IMR-90 (cell line): Measurements from ENCODE around the gene BMPER.

ENCODE experiments used
- BHLHE40 ChIP-seq: fragments of 150-350 bp; IDR thresholded peaks from 2 replicates; pipeline ENCODE4 v1.6.1; 2016; ENCODE audit warnings: mild to moderate bottlenecking, low read depth, low read length
- CEBPB ChIP-seq: IDR thresholded peaks from 2 replicates; pipeline ENCODE4 v1.6.1; 2012; ENCODE audit warnings: low read depth, low read length, improper control_type of control experiment
- CHD1 ChIP-seq: IDR thresholded peaks from 2 replicates; pipeline ENCODE4 v1.6.1; 2012; ENCODE audit warnings: low read depth, low read length, improper control_type of control experiment
- MAFK ChIP-seq: IDR thresholded peaks from 2 replicates; pipeline ENCODE4 v1.6.1; 2012; ENCODE audit warnings: low read depth, low read length, improper control_type of control experiment
- MAZ ChIP-seq: IDR thresholded peaks from 2 replicates; pipeline ENCODE4 v1.6.1; 2012; ENCODE audit warnings: low read depth, mild to moderate bottlenecking, low read length, improper control_type of control experiment, moderate library complexity, borderline replicate concordance
- MXI1 ChIP-seq: IDR thresholded peaks from 2 replicates; pipeline ENCODE4 v1.6.1; 2012; ENCODE audit warnings: low read depth, mild to moderate bottlenecking, low read length, moderate library complexity, borderline replicate concordance
- POLR2A ChIP-seq: IDR thresholded peaks from 2 replicates; pipeline ENCODE4 v1.6.1; 2012; ENCODE audit warnings: mild to moderate bottlenecking, low read depth, low read length
- RAD21 ChIP-seq: IDR thresholded peaks from 2 replicates; pipeline ENCODE4 v1.6.1; 2012; ENCODE audit warnings: low read length, improper control_type of control experiment
- RFX5 ChIP-seq: IDR thresholded peaks from 2 replicates; pipeline ENCODE4 v1.8.0; 2012; ENCODE audit warnings: low read depth, mild to moderate bottlenecking, low read length, moderate library complexity
- SMC3 ChIP-seq: fragments of 150-350 bp; IDR thresholded peaks from 2 replicates; pipeline ENCODE4 v1.6.1; 2016; ENCODE audit warnings: low read depth, mild to moderate bottlenecking, antibody characterized with exemption, low read length, moderate library complexity
- TF ChIP-seq, protein P1 (sequence below): conservative IDR thresholded peaks from 2 replicates; pipeline ENCODE4 v1.5.1; 2012; ENCODE audit warnings: mild to moderate bottlenecking, low read depth, low read length, improper control_type of control experiment
- TF ChIP-seq, protein P2 (sequence below): fragments of 150-350 bp; IDR thresholded peaks from 2 replicates; pipeline ENCODE4 v1.6.1; 2017; ENCODE audit warnings: mild to moderate bottlenecking, antibody characterized with exemption, low read length, low read depth

DNA sequence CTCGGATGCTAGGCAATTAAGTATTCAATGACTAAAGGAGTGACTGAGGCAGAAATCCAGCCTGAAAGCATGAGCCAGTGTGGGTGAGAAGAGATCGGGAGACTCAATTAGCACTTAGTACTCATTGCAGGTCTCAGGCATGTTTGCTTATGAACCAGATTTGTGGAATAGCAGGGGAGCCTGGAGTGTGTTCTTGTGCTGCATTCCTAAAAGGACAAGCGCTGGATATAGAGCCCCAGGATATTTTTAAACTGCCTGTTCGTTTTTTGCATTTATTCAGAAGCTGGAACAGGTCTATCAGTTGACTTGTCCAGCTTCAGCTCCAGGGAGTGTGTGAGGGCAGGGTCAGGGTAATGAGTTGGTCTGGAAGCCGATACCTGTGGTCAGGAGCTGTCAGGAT is 120.3 kb downstream of the BMPER start:
- TF ChIP-seq, protein P1, sequence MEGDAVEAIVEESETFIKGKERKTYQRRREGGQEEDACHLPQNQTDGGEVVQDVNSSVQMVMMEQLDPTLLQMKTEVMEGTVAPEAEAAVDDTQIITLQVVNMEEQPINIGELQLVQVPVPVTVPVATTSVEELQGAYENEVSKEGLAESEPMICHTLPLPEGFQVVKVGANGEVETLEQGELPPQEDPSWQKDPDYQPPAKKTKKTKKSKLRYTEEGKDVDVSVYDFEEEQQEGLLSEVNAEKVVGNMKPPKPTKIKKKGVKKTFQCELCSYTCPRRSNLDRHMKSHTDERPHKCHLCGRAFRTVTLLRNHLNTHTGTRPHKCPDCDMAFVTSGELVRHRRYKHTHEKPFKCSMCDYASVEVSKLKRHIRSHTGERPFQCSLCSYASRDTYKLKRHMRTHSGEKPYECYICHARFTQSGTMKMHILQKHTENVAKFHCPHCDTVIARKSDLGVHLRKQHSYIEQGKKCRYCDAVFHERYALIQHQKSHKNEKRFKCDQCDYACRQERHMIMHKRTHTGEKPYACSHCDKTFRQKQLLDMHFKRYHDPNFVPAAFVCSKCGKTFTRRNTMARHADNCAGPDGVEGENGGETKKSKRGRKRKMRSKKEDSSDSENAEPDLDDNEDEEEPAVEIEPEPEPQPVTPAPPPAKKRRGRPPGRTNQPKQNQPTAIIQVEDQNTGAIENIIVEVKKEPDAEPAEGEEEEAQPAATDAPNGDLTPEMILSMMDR, result no peak
- TF ChIP-seq CEBPB (no peak), SMC3 (no peak), MXI1 (no peak), POLR2A (no peak), RAD21 (no peak), MAZ (no peak), MAFK (no peak), BHLHE40 (no peak), RFX5 (no peak), CHD1 (no peak)
- TF ChIP-seq, protein P2, sequence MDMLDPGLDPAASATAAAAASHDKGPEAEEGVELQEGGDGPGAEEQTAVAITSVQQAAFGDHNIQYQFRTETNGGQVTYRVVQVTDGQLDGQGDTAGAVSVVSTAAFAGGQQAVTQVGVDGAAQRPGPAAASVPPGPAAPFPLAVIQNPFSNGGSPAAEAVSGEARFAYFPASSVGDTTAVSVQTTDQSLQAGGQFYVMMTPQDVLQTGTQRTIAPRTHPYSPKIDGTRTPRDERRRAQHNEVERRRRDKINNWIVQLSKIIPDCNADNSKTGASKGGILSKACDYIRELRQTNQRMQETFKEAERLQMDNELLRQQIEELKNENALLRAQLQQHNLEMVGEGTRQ, result no peak
